Measurements from ENCODE around the gene ZNF302.
A peak's percentile ranks its signal among the peaks of the same experiment; 100 is the strongest.
"Not testable (repeated sequence)": the region's sequence is repeated elsewhere in the genome, so short reads cannot be mapped to it uniquely, and the experiment has no call there.

ZNF302 gene

GRCh38 chr19:34671972-34672371, 5.5 kb upstream of the ZNF302 start:
- no peak for DNase-seq (ENCODE audit: low read depth in 2 of 2)

GRCh38 chr19:34673590-34673989, 3.9 kb upstream of the ZNF302 start:
- no peak for DNase-seq (ENCODE audit: low read depth in 2 of 2)

- no peak for DNase-seq (ENCODE audit: low read depth in 2 of 2)
Measured at GRCh38 chr19:34675250-34675649, 2.2 kb upstream of the ZNF302 start.

GRCh38 chr19:34675919-34676318, 1.6 kb upstream of the ZNF302 start:
- DNase-seq (ENCODE audit: low read depth in 2 of 2), result no peak

GRCh38 chr19:34676697-34677385, 637 bp upstream of the ZNF302 start, which contains the start of gene SCGB2B2:
Gene SCGB2B2, minus strand, starts transcription at chr19:34677159. Its CDS starts 82,596 bp downstream, at chr19:34594563.
- DNase-seq (ENCODE audit: low read depth in 2 of 2), result peak in 1 of 2 donors; percentile 62

GRCh38 chr19:34678085-34678412, 571 bp downstream of the ZNF302 start:
- no peak for DNase-seq (ENCODE audit: low read depth in 2 of 2)

GRCh38 chr19:34678421-34678820, 943 bp downstream of the ZNF302 start:
- DNase-seq (ENCODE audit: low read depth in 2 of 2), result no peak

- no peak for DNase-seq (ENCODE audit: low read depth in 2 of 2)
Measured at GRCh38 chr19:34681478-34681877, 4.0 kb downstream of the ZNF302 start.

GRCh38 chr19:34685266-34685665, 7.8 kb downstream of the ZNF302 start:
- not testable (repeated sequence) for DNase-seq (ENCODE audit: low read depth in 2 of 2)

- DNase-seq (ENCODE audit: low read depth in 2 of 2), result no peak
Measured at GRCh38 chr19:34686455-34686854, 9.0 kb downstream of the ZNF302 start.

- DNase-seq (ENCODE audit: low read depth in 2 of 2), result no peak
Measured at GRCh38 chr19:34687348-34687747, 9.9 kb downstream of the ZNF302 start.

- no peak for DNase-seq (ENCODE audit: low read depth in 2 of 2)
Measured at GRCh38 chr19:34688592-34688991, 11.1 kb downstream of the ZNF302 start.

- DNase-seq (ENCODE audit: low read depth in 2 of 2), result no peak
Measured at GRCh38 chr19:34690372-34690771, 12.9 kb downstream of the ZNF302 start.

GRCh38 chr19:34692549-34692948, 15.1 kb downstream of the ZNF302 start:
- no peak for DNase-seq (ENCODE audit: low read depth in 2 of 2)

GRCh38 chr19:34707661-34708060, 30.2 kb downstream of the ZNF302 start:
- DNase-seq (ENCODE audit: low read depth in 2 of 2), result no peak

- no peak for DNase-seq (ENCODE audit: low read depth in 2 of 2)
Measured at GRCh38 chr19:34711890-34712289, 34.4 kb downstream of the ZNF302 start.

GRCh38 chr19:34712395-34713261, 35.1 kb downstream of the ZNF302 start:
- peak; percentile 20 to 33 for DNase-seq (ENCODE audit: low read depth in 2 of 2)

- DNase-seq (ENCODE audit: low read depth in 2 of 2), result no peak
Measured at GRCh38 chr19:34713262-34713637, 35.8 kb downstream of the ZNF302 start.

GRCh38 chr19:34715357-34715756, 37.9 kb downstream of the ZNF302 start:
- no peak for DNase-seq (ENCODE audit: low read depth in 2 of 2)

- DNase-seq (ENCODE audit: low read depth in 2 of 2), result no peak
Measured at GRCh38 chr19:34722353-34722752, 44.9 kb downstream of the ZNF302 start.

- no peak for DNase-seq (ENCODE audit: low read depth in 2 of 2)
Measured at GRCh38 chr19:34725400-34725799, 47.9 kb downstream of the ZNF302 start.

- no peak for DNase-seq (ENCODE audit: low read depth in 2 of 2)
Measured at GRCh38 chr19:34731019-34731829, 53.7 kb downstream of the ZNF302 start.
